Stimulated activated CD4-positive, alpha-beta T cell treated with anti-CD3 and anti-CD28 coated beads, Interleukin-1b, Interleukin-23, amount 100 ng/mL, for 24 hours (primary cell): Measurements from ENCODE around the gene TOR4A.
"Not testable (repeated sequence)": the region's sequence is repeated elsewhere in the genome, so short reads cannot be mapped to it uniquely, and the experiment has no call there.

Experiments used
- DNase-seq, 4 experiments: peaks; one replicate each; pipeline ENCODE4 v3.0.0-alpha.2; 2020; ENCODE audit warnings: low read depth in 4 of 4, low spot score in 1 of 4

The TOR4A gene

GRCh38 chr9:137237759-137238726 lies 39.5 kb upstream of the TOR4A start:
- DNase-seq = no peak

GRCh38 chr9:137239541-137240200 lies 37.9 kb upstream of the TOR4A start:
- not testable (repeated sequence) for DNase-seq

DNA sequence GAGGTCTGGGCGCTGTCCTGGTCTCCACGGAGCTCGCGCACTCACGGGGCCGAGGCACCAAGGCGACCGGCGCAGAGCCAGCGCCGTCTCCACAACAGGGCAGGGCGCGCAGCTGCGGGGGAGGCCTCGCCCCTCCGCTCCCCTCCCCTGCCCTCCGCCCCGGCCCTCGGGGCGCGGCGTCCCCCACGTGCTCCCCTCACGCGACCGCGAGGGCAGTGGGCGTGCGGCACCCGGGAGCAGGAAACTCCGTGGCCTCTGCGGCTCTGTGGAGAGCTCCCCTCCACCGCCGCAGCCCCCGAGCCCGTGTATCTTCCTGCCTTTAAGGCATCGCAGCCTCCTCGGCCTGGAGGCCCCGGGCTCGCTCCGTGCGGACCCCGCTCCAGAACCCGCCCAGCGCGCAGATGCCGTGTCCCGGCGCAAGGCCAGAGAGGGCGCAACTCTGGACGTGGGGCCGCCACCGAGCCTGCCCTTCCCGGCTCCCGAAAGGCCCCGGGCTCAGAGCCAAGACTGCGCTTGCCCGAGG lies 37.1 kb upstream of the TOR4A start:
- DNase-seq = peak in 3 of 4 experiments; percentile 36 to 58 (median 55)

- peak; percentile 88 to 96 (median 94) for DNase-seq
These were observed 36.6 kb upstream of the TOR4A start, which contains the start of gene TUBB4B for GRCh38 chr9:137240841-137241489. TUBB4B (plus strand) TSS chr9:137241287; CDS start chr9:137241361, 74 bp downstream.

- DNase-seq = peak; percentile 31 to 64 (median 45)
These were observed 35.8 kb upstream of the TOR4A start for GRCh38 chr9:137241490-137242268.

DNA sequence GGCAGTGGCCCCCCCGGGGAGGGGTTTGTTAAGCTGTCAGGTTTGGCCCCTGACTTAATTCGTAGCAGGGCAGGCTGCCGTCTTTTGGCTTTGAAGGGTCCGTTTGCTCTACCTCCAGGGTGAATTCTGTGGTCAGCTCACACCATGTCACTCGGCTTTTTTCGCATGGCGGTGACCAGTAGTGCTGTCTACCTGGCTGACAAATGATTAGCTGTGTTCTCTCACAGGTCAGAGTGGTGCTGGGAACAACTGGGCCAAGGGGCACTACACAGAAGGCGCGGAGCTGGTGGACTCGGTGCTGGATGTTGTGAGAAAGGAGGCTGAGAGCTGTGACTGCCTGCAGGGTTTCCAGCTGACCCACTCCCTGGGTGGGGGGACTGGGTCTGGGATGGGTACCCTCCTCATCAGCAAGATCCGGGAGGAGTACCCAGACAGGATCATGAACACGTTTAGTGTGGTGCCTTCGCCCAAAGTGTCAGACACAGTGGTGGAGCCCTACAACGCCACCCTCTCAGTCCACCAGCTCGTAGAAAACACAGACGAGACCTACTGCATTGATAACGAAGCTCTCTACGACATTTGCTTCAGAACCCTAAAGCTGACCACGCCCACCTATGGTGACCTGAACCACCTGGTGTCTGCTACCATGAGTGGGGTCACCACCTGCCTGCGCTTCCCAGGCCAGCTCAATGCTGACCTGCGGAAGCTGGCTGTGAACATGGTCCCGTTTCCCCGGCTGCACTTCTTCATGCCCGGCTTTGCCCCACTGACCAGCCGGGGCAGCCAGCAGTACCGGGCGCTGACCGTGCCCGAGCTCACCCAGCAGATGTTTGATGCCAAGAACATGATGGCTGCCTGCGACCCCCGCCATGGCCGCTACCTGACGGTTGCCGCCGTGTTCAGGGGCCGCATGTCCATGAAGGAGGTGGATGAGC lies 35.0 kb upstream of the TOR4A start:
- DNase-seq = no peak

- not testable (repeated sequence) for DNase-seq
These were observed 34.3 kb upstream of the TOR4A start for GRCh38 chr9:137243266-137243625.

DNA sequence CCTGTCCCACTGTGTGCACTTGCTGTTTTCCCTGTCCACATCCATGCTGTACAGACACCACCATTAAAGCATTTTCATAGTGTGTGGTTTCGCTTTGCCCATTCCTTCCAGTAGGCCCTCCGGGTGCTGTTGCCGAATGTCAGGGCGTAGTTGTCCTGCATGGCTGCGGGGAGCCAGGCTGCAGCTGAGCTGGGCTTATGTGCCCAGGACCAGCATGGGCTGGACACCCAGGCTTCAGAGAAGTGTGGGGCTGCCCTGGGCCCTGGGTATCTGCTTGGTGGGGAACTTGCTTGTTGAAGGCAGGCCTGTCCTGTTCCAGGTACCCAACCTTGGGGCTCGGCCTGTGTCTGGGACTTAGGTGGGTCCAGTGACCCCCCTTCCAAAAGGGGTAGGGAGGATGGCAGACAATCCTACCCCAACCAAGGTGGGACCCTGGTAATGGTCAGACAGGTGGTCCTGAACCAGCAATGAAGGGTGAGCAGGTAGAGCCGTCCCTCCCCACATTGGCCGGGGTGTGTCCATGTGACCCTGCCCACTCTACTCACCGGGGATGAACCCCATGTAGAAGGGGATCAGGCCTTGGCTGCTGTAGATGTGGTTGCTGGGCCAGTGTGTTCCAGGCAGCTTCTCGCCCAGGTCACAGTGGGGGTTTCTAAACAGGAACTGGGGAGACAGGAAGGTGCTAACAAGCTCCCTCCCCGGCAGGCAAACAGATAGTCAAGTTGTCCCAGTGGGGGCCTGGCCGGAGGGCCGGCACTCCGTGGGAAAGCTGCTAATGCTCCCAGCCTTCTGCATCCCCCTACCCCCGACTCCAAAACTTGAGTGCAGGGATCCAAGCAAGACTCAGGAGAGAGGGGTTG lies 33.7 kb upstream of the TOR4A start:
- no peak for DNase-seq

- no peak for DNase-seq
These were observed 32.8 kb upstream of the TOR4A start for GRCh38 chr9:137244486-137245449.

DNA sequence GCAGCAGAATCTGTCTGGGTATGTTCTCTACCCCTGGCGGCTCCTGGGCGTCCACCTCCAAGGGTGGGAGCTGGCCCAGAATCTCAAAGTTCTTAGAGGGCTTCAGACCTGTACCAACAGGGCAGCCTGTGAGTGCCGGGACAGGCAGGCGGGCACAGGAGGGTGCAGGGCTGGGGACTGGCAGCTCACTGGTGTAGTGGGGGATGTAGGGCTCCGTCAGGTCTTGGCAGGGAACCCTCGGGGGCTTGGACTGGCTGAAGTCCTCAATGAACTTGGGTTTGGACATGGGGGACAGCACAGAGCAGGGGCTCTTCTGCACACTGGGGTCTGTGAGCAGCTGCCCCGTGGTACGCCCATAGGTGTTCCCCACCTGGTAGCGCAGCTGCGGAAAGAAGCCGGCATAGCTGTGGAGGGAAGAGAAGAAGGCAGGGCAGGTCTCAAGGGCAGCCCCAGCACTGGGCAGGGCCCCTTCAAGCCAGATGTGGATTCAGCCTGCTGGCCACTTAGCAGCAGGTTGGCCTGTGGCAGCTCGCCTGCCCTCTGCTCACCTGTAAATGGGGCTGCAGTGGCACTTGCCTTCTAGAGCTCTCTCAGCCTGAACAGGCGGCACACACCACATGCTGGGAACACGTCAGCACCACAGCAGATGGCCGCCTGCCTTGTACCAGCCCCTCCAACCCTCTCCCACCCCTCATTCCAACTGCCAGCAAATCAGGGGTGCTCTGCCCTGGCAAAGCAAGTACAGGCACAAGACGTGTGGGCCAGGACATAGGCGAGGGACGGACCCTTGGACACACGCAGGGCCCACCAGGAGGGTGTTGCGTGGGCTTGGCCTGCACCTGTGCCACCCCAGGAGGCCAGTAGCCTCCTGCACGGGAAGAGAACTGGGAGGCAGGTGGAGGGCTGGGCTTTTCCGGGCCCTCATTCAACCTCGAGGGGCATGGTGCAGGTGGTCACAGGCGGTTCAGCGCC lies 31.8 kb upstream of the TOR4A start:
- no peak for DNase-seq

GRCh38 chr9:137247135-137247915 lies 30.2 kb upstream of the TOR4A start:
- DNase-seq = no peak

DNA sequence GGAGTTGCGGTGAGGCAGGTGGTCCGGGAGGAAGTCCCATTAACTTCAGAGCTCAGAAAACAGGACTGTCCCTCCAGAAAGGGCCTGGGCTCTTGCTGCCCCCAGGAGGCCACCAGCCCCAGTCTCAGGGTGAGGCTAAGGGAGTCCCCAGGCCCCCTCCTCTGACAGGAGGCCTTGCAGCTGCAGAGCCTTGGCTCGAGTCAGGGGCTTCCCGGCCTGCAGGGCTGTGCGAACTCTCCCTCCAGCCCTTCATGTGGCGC lies 29.7 kb upstream of the TOR4A start:
- no peak for DNase-seq

DNA sequence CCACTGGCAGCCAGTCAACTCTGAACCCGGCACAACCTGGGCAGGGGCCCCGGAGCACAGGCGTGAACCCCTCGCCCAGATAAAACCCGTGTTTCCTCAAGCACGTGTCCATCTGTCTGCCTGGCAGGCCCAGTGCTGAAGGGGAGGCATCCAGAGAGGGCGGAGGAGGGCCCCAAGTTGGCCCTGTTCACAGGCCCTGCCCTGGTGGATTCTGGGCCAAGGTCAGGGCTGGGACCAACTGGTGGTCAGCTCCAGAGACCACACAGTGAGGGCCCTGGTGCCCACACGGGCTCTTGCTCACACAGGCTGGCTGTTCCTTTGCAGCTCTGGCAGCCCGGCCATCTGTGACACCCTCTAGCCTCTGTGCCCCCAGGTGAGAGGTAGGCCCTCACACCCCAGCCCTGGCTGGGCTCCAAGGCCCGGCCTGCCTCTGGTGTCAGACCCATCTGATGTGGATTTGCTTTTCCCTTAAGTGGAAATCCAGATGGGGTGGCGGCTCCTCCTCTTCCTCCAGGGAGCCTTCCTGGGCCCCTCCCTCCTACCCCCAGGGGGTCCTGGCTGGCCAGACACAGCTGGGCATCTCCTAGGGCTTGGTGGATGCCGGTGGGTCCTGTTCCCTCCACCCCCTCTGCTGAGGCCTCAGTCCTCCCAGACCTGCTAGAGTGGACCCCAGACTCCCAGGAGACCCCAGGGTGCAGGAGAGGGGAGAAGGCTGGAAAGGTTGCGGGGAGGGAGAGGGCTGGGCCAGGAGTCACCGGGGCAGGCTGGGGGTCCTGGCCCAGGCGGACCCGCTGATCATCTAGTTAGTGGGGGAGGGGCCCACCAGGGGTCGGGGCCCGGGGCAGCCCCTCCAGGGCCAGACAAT lies 27.0 kb upstream of the TOR4A start:
- no peak for DNase-seq

GRCh38 chr9:137251194-137251461 lies 26.4 kb upstream of the TOR4A start, which contains the start of gene STPG3:
STPG3 (plus strand) TSS chr9:137251286; CDS start chr9:137251287, 1 bp downstream.
- DNase-seq = no peak
